Uterus (tissue), 4 donors: ENCODE measurements around the gene MEMO1. TPM values are rescaled to one million over a fixed set of nuclear protein-coding genes. Genes with fewer than 3 reads are reported as not detected.
"Not testable (repeated sequence)": the region's sequence is repeated elsewhere in the genome, so short reads cannot be mapped to it uniquely, and the experiment has no call there.

Experiments
- DNase-seq, 2 donors: peaks; one replicate each; pipeline ENCODE4 v3.0.0-alpha.2; 2019 to 2020
- H3K27ac ChIP-seq, 2 donors: fragments of 200-600 bp; sonication (generic); 1 replicate in 1 of 2; 2 replicates in 1 of 2; pipeline ENCODE4 v1.5.1; 2016 to 2018
- H3K27me3 ChIP-seq, 2 donors: fragments of 200-600 bp; sonication (generic); one replicate each; pipeline ENCODE4 v1.5.1; 2018 to 2019; ENCODE audit warnings: control low read depth in 1 of 2
- H3K36me3 ChIP-seq, 2 donors: fragments of 200-600 bp; sonication (generic); one replicate each; pipeline ENCODE4 v1.5.1; 2019; ENCODE audit warnings: control low read depth in 1 of 2
- H3K4me1 ChIP-seq, 2 donors: fragments of 200-600 bp; sonication (generic); one replicate each; pipeline ENCODE4 v1.5.1; 2018 to 2019; ENCODE audit warnings: control low read depth in 1 of 2
- H3K4me3 ChIP-seq, 2 donors: fragments of 200-600 bp; sonication (generic); 1 replicate in 1 of 2; 2 replicates in 1 of 2; pipeline ENCODE4 v1.5.1; 2018 to 2019; ENCODE audit warnings: mild to moderate bottlenecking in 1 of 2
- H3K9me3 ChIP-seq, 2 donors: fragments of 200-600 bp; sonication (generic); one replicate each; pipeline ENCODE4 v1.5.1; 2019; ENCODE audit warnings: control low read depth in 1 of 2
- POLR2A ChIP-seq, 2 donors: fragments of 450-650 bp; IDR thresholded peaks; one replicate each; pipeline ENCODE4 v1.6.1; 2016; ENCODE audit warnings: antibody characterized with exemption in 2 of 2, mild to moderate bottlenecking in 1 of 2, moderate library complexity in 1 of 2
- intact Hi-C: fragments of 100-400 bp; cut with DNase I; formaldehyde crosslinking; loops from one replicate; pipeline ENCODE4 v1.15.1; 2023; ENCODE audit warnings: low total_unique reads
- total RNA-seq, 4 donors: library from RNA; depleted of rRNA in 3 of 4; stranded (reverse); fragments of >200 nt in 3 of 4; gene quantifications; one replicate each; pipeline versions ENCODE4 v1.1.0 to v1.2.4, GENCODE V29; 2014 to 2023
- TF ChIP-seq, protein P1 (sequence below), 4 experiments: fragments of 200-600 bp in 2 of 4; fragments of 450-650 bp in 2 of 4; sonication (generic) in 2 of 4; IDR thresholded peaks; one replicate each; pipeline ENCODE4 v1.5.1; 2016 to 2019; ENCODE audit warnings: antibody characterized with exemption in 4 of 4, mild to moderate bottlenecking in 2 of 4, moderate library complexity in 1 of 4
- donor health status: DM: yes; HTN: yes; CAD: no.

MEMO1 gene
- total RNA-seq, 4 donors from 2014 or later: 7.9 to 51.1 (median 23.3) TPM

GRCh38 chr2:31886700-31887099, 124.1 kb downstream of the MEMO1 start:
- H3K36me3 ChIP-seq: no peaks in the 10 kb centered on the region
- no peak overlapping the region for H3K27ac ChIP-seq
- no peak overlapping the region for H3K4me3 ChIP-seq
- DNase-seq: no peak
- H3K4me1 ChIP-seq: no peaks in the 10 kb centered on the region
- intact Hi-C loops: no loop called here
- TF ChIP-seq POLR2A (IDR thresholded peaks at IDR 0.05): no peak
- TF ChIP-seq, protein P1, sequence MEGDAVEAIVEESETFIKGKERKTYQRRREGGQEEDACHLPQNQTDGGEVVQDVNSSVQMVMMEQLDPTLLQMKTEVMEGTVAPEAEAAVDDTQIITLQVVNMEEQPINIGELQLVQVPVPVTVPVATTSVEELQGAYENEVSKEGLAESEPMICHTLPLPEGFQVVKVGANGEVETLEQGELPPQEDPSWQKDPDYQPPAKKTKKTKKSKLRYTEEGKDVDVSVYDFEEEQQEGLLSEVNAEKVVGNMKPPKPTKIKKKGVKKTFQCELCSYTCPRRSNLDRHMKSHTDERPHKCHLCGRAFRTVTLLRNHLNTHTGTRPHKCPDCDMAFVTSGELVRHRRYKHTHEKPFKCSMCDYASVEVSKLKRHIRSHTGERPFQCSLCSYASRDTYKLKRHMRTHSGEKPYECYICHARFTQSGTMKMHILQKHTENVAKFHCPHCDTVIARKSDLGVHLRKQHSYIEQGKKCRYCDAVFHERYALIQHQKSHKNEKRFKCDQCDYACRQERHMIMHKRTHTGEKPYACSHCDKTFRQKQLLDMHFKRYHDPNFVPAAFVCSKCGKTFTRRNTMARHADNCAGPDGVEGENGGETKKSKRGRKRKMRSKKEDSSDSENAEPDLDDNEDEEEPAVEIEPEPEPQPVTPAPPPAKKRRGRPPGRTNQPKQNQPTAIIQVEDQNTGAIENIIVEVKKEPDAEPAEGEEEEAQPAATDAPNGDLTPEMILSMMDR (IDR thresholded peaks at IDR 0.05): no peak
- H3K9me3 ChIP-seq: no peaks in the 10 kb centered on the region
- no peaks in the 10 kb centered on the region for H3K27me3 ChIP-seq

DNA sequence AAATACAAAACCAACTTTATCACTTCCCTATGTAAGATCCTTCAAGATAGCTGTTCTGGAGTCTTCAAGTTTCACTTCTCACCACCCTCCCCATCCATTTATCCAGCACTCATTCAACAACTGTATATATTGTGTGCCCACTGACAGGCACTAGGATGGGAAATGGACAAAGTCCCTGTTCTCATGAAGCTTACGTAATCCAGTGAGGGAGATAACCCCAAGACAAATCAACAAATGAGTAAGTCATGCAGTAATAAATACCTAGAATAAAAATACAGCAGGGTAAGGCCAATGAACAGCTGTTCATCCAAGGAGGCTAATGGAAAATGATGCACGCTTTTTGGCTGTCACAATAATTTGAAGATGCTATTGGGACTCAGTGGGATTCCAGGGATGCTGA, 133.8 kb downstream of the MEMO1 start:
- TF ChIP-seq POLR2A (IDR thresholded peaks at IDR 0.05): no peak
- TF ChIP-seq, protein P1 (IDR thresholded peaks at IDR 0.05): no peak
- H3K27me3 ChIP-seq: no peaks in the 10 kb centered on the region
- intact Hi-C loops: no loop called here

GRCh38 chr2:31874071-31874470, 136.7 kb downstream of the MEMO1 start:
- Histone ChIP-seq H3K36me3 (no peaks in the 10 kb centered on the region), H3K27ac (no peak overlapping the region), H3K4me1 (no peaks in the 10 kb centered on the region), H3K4me3 (no peak overlapping the region), H3K9me3 (no peaks in the 10 kb centered on the region), H3K27me3 (no peaks in the 10 kb centered on the region)
- TF ChIP-seq, protein P1 (IDR thresholded peaks at IDR 0.05): no peak
- no peak for TF ChIP-seq POLR2A (IDR thresholded peaks at IDR 0.05)
- intact Hi-C loops: no loop called here
- no peak for DNase-seq

More for the DNA sequence above, 133.8 kb downstream of the MEMO1 start:
- Histone ChIP-seq H3K27ac (no peak overlapping the region), H3K4me1 (no peaks in the 10 kb centered on the region), H3K9me3 (no peaks in the 10 kb centered on the region), H3K36me3 (peaks cover 0 to 2% of the 10 kb centered on the region in 2 donors), H3K4me3 (no peak overlapping the region)
- no peak for DNase-seq

DNA sequence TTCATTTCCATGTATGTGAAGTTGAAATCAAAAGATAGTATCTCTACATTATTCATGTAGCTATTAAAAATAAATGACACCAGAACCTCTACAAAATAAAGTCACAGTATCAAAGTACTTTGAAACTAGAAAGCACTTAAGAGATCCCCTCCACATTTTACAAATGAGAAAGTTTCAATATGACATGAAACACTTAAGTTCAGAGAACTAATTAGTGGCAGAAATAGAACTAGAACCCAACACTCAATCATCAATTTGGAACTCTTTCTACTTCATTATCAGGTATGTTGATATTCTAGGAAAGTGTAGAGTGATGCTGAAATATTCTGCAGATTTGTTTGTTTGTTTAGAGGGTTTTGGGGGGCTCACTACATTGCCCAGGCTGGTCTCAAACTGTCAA, 145.6 kb downstream of the MEMO1 start:
- Histone ChIP-seq H3K27ac (no peak overlapping the region), H3K9me3 (no peaks in the 10 kb centered on the region), H3K36me3 (no peaks in the 10 kb centered on the region), H3K4me3 (no peak overlapping the region), H3K27me3 (no peaks in the 10 kb centered on the region), H3K4me1 (no peaks in the 10 kb centered on the region)
- no peak for DNase-seq
- intact Hi-C loops: no loop called here
- TF ChIP-seq, protein P1 (IDR thresholded peaks at IDR 0.05): no peak

GRCh38 chr2:31863867-31864266, 146.9 kb downstream of the MEMO1 start:
- H3K4me1 ChIP-seq: no peaks in the 10 kb centered on the region
- H3K27me3 ChIP-seq: no peaks in the 10 kb centered on the region
- H3K4me3 ChIP-seq: no peak overlapping the region
- H3K27ac ChIP-seq: no peak overlapping the region
- TF ChIP-seq, protein P1 (IDR thresholded peaks at IDR 0.05): no peak
- TF ChIP-seq POLR2A (IDR thresholded peaks at IDR 0.05): no peak
- H3K36me3 ChIP-seq: no peaks in the 10 kb centered on the region
- H3K9me3 ChIP-seq: no peaks in the 10 kb centered on the region
- intact Hi-C loops: no loop called here
- DNase-seq: no peak

DNA sequence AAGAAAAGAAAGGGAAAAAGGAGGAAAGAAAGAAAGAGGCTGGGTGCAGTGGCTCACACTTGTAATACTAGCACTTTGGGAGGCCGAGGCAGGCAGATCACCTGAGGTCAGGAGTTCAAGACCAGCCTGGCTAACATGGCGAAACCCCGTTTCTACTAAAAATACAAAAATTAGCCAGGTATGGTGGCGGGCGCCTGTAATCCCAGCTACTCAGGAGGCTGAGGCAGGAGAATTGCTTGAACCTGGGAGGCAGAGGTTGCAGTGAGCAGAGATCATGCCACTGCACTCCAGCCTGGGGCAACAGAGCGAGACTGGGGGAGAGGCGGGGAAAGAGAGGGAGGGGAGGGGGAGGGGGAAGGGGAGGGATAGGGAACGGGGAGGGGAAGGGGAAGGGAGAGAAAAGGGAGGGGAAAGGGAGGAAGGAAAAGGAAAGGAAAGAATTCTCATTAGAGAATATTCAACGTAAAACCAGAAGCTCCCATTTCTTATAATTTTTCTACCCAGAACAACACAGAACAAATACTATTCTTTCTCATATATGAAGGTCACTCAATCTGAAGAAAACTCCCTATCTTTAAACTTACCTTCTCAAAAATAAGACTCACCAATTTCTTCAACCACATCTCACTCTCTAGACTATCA, 147.7 kb downstream of the MEMO1 start:
- DNase-seq, H3K4me1 ChIP-seq, intact Hi-C loops, H3K9me3 ChIP-seq, H3K36me3 ChIP-seq, H3K27me3 ChIP-seq, H3K27ac ChIP-seq, H3K4me3 ChIP-seq: not testable (repeated sequence)
